ENCODE measurements around the gene RPL14.

- TF ChIP-seq POLR2A (IDR thresholded peaks at IDR 0.05) (no peak), CTCF (IDR thresholded peaks at IDR 0.05) (no peak)
These were observed 30.0 kb downstream of the RPL14 start for GRCh38 chr3:40487172-40487571.

Measured in heart left ventricle (tissue), 13 donors.